ENCODE data around the gene OR2B2. TPM values are rescaled to one million over a fixed set of nuclear protein-coding genes. Genes with fewer than 3 reads are reported as not detected.

The OR2B2 gene
- total RNA-seq, 2 donors from 2014 or later: not detected

DNA sequence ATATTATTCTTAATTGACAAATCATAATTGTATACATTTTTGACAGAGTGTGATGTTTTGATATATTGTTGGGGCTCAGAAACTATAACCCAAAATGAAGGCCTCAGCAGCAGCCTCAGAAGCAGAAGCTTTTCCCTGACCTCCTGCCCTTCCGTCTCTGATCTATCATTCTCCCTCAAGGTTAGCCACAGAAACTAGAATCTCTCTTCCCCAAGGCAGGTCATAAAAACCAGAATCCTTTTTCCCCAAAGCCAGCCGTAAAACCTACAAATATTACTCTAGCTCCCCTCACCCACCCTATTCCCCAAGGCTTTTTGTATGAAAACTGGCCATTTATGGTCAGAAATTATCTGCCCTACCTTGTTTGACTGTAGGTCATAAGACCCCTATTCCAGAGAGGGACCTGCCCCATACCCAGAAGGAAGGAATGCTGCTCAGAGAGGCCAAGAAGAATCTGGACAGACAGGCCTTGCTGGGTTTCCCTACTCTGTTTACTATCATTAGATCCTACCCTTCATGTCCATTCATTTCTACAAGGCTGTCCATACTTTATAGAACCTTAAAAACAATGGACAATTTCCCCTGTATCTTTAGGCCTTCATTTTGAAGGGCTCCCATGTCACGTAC is 14.5 kb downstream of the OR2B2 start:
- H3K27ac ChIP-seq: no peak overlapping the region
- H3K27me3 ChIP-seq (replicated peaks; ENCODE audit: insufficient read depth): no peaks in the 10 kb centered on the region
- no peaks in the 10 kb centered on the region for H3K4me1 ChIP-seq (replicated peaks)
- no peak for DNase-seq (ENCODE audit: low spot score)
- 88% methylated on average over 3 of the region's 3 CpGs for WGBS
- no peak overlapping the region for H3K4me3 ChIP-seq
- no peaks in the 10 kb centered on the region for H3K36me3 ChIP-seq
- TF ChIP-seq POLR2A (IDR thresholded peaks at IDR 0.05) (no peak), POLR2AphosphoS5 (IDR thresholded peaks at IDR 0.05) (peak; percentile 15)
- TF ChIP-seq, protein P1, sequence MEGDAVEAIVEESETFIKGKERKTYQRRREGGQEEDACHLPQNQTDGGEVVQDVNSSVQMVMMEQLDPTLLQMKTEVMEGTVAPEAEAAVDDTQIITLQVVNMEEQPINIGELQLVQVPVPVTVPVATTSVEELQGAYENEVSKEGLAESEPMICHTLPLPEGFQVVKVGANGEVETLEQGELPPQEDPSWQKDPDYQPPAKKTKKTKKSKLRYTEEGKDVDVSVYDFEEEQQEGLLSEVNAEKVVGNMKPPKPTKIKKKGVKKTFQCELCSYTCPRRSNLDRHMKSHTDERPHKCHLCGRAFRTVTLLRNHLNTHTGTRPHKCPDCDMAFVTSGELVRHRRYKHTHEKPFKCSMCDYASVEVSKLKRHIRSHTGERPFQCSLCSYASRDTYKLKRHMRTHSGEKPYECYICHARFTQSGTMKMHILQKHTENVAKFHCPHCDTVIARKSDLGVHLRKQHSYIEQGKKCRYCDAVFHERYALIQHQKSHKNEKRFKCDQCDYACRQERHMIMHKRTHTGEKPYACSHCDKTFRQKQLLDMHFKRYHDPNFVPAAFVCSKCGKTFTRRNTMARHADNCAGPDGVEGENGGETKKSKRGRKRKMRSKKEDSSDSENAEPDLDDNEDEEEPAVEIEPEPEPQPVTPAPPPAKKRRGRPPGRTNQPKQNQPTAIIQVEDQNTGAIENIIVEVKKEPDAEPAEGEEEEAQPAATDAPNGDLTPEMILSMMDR (IDR thresholded peaks at IDR 0.05): no peak
- intact Hi-C loops (cut with DNase I): loop anchor here (5.0 to 10.0 kb wide), 2 partner anchors 125 to 1087 kb away; no protein-coding TSS in a partner anchor
- no peaks in the 10 kb centered on the region for H3K9me3 ChIP-seq

DNA sequence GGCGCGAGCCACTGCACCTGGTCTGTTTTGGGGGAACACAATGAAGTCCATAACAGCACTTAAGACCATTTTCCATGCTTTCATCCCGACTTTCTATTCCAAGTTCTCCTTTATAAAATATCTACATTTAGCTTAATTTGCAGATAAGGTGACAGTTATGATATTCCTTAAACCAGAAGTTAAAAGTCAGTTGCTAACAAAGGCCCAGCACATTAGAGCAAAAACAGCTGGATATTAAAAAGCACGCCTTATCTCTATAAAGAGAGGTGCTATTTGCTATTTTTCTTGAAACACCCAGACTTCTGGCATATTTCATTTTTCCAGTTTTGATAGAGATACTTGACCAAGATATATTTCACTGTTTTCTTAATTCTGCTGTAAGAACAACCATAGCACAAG is 15.8 kb downstream of the OR2B2 start:
- H3K4me1 ChIP-seq (replicated peaks): no peaks in the 10 kb centered on the region
- no peak for DNase-seq (ENCODE audit: low spot score)
- intact Hi-C loops (cut with DNase I): loop anchor here (5.0 to 10.0 kb wide), 2 partner anchors 124 to 1088 kb away; no protein-coding TSS in a partner anchor
- H3K27ac ChIP-seq: no peak overlapping the region
- TF ChIP-seq POLR2AphosphoS5 (IDR thresholded peaks at IDR 0.05) (no peak), POLR2A (IDR thresholded peaks at IDR 0.05) (no peak)
- TF ChIP-seq, protein P1 (IDR thresholded peaks at IDR 0.05): no peak
- no peaks in the 10 kb centered on the region for H3K36me3 ChIP-seq
- H3K9me3 ChIP-seq: no peaks in the 10 kb centered on the region
- no peaks in the 10 kb centered on the region for H3K27me3 ChIP-seq (replicated peaks; ENCODE audit: insufficient read depth)
- H3K4me3 ChIP-seq: no peak overlapping the region
- WGBS: 71% methylated on average over 4 of the region's 4 CpGs

DNA sequence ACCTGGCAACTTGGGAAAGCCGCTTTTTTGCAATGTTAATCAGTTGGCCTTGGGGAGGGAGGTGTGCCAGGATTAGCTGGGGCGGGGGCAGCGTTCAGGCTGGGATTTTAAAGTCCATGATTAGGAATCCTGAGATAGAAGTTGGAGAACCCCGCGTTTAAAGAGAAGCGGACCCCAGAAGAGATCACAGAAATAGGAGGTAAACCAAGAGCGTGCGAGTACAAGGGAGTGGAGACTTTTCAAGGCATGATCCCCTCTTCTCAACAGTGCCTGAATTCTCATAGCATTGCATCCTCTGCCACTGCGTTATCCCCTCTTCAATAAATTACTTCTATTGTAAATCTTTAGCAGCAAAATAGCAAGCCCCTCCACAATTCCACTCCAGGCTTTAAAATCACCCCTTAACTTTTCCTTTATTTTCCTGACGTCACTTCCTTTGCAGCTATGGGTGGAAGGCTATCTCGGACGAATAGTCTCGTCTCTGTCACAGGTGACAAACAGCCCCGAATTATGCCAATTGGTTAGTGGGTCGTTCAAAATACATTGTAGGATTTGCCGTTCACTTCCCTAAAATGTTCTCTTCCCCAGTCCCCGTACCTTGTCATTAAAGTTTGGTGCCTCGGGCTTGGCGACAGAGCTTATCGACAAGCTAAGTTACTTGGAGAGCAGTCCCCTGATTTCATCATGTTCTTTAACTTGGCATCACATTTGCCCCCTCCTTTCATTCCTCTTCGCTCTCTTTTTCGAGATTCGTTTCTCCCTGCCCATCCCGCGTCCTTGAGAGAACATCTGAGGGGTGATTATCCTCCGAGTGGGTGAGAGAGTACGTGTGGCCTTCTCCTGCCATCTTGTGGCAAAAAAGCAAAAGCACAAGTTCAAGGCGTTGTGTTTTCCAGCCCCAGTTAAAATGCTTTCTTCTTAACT is 17.1 kb downstream of the OR2B2 start:
- no peaks in the 10 kb centered on the region for H3K27me3 ChIP-seq (replicated peaks; ENCODE audit: insufficient read depth)
- H3K27ac ChIP-seq: peak overlapping the region; percentile 77 to 88
- H3K9me3 ChIP-seq: no peaks in the 10 kb centered on the region
- peak overlapping the region; percentile 46 to 47 for H3K4me3 ChIP-seq
- 1% methylated on average over 28 of the region's 28 CpGs for WGBS
- no peaks in the 10 kb centered on the region for H3K36me3 ChIP-seq
- TF ChIP-seq POLR2AphosphoS5 (IDR thresholded peaks at IDR 0.05) (peak; percentile 62), POLR2A (IDR thresholded peaks at IDR 0.05) (peak; percentile 34)
- TF ChIP-seq, protein P1 (IDR thresholded peaks at IDR 0.05): peak; percentile 42 to 86 (median 76)
- no peaks in the 10 kb centered on the region for H3K4me1 ChIP-seq (replicated peaks)
- DNase-seq (ENCODE audit: low spot score): peak; percentile 65
- intact Hi-C loops (cut with DNase I): loop anchor here (2.0 to 10.0 kb wide), 5 partner anchors 56 to 1090 kb away; a partner anchor contains a TSS

DNA sequence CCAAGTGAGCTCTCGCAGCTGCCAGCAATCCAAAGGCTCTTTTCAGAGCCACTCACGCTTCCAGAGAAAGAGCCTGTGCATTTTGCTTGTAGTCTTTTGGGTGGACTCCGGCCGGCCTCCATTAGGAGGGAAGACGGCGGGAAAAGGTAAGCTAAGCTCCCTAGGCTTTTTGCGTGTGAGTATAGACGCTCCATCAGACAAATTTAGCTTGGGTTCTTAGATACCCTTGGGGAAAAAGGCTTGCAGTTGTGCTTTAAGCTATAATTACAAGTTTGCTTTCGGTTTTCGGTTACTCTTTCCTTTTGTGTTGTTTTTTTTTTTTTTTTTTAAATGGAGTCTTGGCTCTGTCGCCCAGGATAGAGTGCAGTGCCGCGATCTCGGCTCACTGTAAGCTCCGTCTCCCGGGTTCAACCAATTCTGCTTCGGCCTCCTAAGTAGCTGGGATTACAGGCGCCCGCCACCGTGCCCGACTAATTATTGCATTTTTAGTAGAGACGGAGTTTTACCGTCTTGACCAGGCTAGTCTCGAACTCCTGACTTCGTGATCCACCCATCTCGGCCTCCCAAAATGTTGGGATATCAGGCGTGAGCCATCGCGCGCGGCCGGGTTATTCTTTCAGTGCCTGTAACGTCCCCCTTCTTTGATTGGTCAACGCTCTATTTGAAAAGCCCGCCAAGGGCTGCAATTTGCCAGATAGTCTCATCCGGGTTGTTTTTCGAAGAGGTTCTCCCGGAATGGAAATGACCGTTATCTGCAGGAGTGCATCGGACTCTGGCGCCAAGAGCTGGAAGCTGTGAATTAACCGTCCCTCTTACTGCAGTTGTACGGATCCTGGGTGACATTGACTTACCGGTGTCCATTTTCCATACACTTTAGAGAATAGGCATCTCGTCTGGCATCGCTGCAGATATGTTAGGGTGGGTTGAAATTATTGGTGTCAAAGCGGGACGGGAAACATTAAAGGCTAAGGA is 18.1 kb downstream of the OR2B2 start:
- Histone ChIP-seq H3K4me1 (replicated peaks) (no peaks in the 10 kb centered on the region), H3K4me3 (peak overlapping the region; percentile 46 to 47), H3K36me3 (no peaks in the 10 kb centered on the region), H3K9me3 (no peaks in the 10 kb centered on the region), H3K27me3 (replicated peaks; ENCODE audit: insufficient read depth) (no peaks in the 10 kb centered on the region), H3K27ac (peak overlapping the region; percentile 77 to 88)
- WGBS: under 1% methylated on average over 47 of the region's 48 CpGs
- TF ChIP-seq, protein P1 (IDR thresholded peaks at IDR 0.05): no peak
- peak; percentile 79 for TF ChIP-seq POLR2AphosphoS5 (IDR thresholded peaks at IDR 0.05)
- DNase-seq (ENCODE audit: low spot score): peak; percentile 77
- intact Hi-C loops (cut with DNase I): loop anchor here (2.0 to 10.0 kb wide), 4 partner anchors 55 to 1091 kb away; a partner anchor contains a TSS

Data from prostate gland (tissue), 2 donors.